ENCODE measurements around the gene EXOC6B.
A peak's percentile ranks its signal among the peaks of the same experiment; 100 is the strongest.

EXOC6B gene

DNA sequence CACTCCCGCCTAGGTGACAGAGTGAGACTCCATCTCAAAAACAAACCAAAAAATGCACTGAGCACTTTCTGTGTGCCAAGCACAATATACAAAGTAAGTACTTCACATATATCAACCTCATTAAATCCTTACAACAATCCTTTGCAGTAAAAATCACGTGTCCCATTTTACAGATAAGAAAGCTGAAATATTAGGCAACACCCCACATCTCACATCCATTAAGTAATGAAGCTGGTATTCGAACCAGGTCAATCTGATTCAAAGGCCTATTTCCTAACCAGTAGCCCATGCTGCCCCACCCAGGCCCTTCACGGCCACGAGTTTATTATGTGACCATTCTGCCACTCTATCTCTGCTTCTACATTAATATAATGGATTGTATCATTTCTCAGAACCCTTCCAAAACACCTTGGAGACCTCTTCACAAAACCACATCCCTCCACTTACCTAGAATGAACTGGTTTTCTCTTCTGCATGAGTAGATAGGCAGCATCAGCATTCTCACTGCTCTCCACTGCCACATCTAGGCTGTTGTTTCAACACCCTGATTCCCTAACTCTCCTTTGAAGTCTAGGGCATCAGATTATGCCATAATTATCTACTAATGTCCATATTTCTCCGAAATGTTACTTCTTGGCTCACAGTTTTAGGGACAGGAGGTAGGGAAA, 3.1 kb upstream of the EXOC6B start (continued):
- TF ChIP-seq, protein P1, sequence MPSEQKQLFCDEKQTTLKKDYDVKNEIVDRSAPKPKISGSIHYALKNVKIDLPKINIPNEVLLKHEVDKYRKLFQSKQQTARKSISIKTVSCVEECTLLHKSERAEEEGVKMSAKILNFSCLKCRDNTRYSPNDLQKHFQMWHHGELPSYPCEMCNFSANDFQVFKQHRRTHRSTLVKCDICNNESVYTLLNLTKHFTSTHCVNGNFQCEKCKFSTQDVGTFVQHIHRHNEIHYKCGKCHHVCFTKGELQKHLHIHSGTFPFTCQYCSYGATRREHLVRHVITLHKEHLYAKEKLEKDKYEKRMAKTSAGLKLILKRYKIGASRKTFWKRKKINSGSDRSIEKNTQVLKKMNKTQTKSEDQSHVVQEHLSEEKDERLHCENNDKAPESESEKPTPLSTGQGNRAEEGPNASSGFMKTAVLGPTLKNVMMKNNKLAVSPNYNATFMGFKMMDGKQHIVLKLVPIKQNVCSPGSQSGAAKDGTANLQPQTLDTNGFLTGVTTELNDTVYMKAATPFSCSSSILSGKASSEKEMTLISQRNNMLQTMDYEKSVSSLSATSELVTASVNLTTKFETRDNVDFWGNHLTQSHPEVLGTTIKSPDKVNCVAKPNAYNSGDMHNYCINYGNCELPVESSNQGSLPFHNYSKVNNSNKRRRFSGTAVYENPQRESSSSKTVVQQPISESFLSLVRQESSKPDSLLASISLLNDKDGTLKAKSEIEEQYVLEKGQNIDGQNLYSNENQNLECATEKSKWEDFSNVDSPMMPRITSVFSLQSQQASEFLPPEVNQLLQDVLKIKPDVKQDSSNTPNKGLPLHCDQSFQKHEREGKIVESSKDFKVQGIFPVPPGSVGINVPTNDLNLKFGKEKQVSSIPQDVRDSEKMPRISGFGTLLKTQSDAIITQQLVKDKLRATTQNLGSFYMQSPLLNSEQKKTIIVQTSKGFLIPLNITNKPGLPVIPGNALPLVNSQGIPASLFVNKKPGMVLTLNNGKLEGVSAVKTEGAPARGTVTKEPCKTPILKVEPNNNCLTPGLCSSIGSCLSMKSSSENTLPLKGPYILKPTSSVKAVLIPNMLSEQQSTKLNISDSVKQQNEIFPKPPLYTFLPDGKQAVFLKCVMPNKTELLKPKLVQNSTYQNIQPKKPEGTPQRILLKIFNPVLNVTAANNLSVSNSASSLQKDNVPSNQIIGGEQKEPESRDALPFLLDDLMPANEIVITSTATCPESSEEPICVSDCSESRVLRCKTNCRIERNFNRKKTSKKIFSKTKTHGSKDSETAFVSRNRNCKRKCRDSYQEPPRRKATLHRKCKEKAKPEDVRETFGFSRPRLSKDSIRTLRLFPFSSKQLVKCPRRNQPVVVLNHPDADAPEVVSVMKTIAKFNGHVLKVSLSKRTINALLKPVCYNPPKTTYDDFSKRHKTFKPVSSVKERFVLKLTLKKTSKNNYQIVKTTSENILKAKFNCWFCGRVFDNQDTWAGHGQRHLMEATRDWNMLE (tag by site-specific recombination; conservative IDR thresholded peaks at IDR 0.05; ENCODE audit: low read depth) = no peak
- TF ChIP-seq ZNF600 (tag by site-specific recombination; IDR thresholded peaks at IDR 0.05) (no peak), ZNF426 (tag by site-specific recombination; IDR thresholded peaks at IDR 0.05) (no peak), ZNF433 (tag by site-specific recombination; IDR thresholded peaks at IDR 0.05; ENCODE audit: low read depth) (no peak), ZNF157 (tag by site-specific recombination; IDR thresholded peaks at IDR 0.05) (no peak), ZNF596 (tag by site-specific recombination; IDR thresholded peaks at IDR 0.05) (no peak), ZNF266 (tag by site-specific recombination; IDR thresholded peaks at IDR 0.05; ENCODE audit: low read depth) (no peak), ZFP37 (tag by site-specific recombination; IDR thresholded peaks at IDR 0.05) (no peak), ZNF701 (tag by site-specific recombination; IDR thresholded peaks at IDR 0.05) (no peak), ZNF404 (tag by site-specific recombination; IDR thresholded peaks at IDR 0.05) (no peak), KLF1 (tag by site-specific recombination; IDR thresholded peaks at IDR 0.05) (0 out of 2 replicates have a peak, but pooled peaks have one; percentile 55), ZBTB49 (tag by site-specific recombination; IDR thresholded peaks at IDR 0.05; ENCODE audit: low read depth) (no peak)
- TF ChIP-seq, protein P2, sequence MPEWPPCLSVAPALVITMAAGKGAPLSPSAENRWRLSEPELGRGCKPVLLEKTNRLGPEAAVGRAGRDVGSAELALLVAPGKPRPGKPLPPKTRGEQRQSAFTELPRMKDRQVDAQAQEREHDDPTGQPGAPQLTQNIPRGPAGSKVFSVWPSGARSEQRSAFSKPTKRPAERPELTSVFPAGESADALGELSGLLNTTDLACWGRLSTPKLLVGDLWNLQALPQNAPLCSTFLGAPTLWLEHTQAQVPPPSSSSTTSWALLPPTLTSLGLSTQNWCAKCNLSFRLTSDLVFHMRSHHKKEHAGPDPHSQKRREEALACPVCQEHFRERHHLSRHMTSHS (tag by site-specific recombination; IDR thresholded peaks at IDR 0.05) = no peak
- TF ChIP-seq, protein P3, sequence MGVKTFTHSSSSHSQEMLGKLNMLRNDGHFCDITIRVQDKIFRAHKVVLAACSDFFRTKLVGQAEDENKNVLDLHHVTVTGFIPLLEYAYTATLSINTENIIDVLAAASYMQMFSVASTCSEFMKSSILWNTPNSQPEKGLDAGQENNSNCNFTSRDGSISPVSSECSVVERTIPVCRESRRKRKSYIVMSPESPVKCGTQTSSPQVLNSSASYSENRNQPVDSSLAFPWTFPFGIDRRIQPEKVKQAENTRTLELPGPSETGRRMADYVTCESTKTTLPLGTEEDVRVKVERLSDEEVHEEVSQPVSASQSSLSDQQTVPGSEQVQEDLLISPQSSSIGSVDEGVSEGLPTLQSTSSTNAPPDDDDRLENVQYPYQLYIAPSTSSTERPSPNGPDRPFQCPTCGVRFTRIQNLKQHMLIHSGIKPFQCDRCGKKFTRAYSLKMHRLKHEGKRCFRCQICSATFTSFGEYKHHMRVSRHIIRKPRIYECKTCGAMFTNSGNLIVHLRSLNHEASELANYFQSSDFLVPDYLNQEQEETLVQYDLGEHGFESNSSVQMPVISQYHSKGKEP (tag by site-specific recombination; IDR thresholded peaks at IDR 0.05) = peak; percentile 23; the same call in 1 of the 2 replicates

DNA sequence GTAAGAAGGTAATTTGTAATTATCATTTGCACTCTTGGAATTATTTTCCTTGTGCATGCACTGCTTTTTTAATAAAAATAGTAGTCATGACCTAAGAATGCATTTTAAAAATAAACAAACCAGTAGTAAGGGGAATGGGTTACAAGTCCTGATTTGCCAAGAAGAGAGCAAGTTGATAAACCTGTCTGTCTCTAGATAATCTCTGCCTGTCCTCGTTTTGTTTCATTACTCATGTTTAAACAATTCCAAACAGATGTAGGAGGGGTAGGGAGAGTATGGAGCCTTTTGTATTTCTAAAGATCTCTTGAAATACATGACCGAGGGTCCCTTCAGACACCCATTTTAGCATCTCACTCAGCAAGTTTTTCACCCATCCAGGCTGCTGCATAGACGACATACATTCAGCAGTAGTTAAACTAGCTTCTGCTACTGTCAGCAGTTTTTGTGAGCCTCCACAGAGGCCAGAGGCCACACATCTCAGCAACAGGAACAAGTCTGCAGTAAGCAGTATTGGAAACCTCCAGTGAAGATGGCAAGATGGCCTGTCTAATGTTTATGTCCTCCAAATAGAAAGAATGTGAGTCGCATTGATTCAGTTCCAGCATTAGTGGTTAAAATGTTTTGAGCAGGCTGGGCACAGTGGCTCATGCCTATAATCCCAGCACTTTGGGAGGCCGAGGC, 2.3 kb upstream of the EXOC6B start:
- Histone ChIP-seq H3K9me3 (ENCODE audit: control insufficient read depth, insufficient read depth, low read depth, low read length) (no peaks in the 10 kb centered on the region), H3K27ac (ENCODE audit: extremely low read depth, low read depth, low read length) (no peak overlapping the region; the same call in 1 of the 2 replicates), H3K4me1 (ENCODE audit: control insufficient read depth, insufficient read depth, low read length) (peaks cover 13% of the 10 kb centered on the region; the same call in 1 of the 2 replicates), H3K36me3 (ENCODE audit: control insufficient read depth in 2 of 2, insufficient read depth in 1 of 2, low read length in 2 of 2) (no peaks in the 10 kb centered on the region), H3K4me3 (ENCODE audit: low read depth, low read length) (no peak overlapping the region)
- POLR2A ChIA-PET = no interaction called here
- CTCF ChIA-PET = interaction anchor here (1.6 kb wide), 1 partner anchor 32 kb away, joined by 5 read pairs; no protein-coding TSS in a partner anchor
- TF ChIP-seq ZNF37A (tag by site-specific recombination; IDR thresholded peaks at IDR 0.05) = no peak
- TF ChIP-seq KLF7 (tag by site-specific recombination; IDR thresholded peaks at IDR 0.05; ENCODE audit: borderline replicate concordance) = no peak
- TF ChIP-seq ZNF175 (tag by site-specific recombination; IDR thresholded peaks at IDR 0.05) = no peak
- TF ChIP-seq ZNF629 (tag by site-specific recombination; IDR thresholded peaks at IDR 0.05) = no peak
- no peak for TF ChIP-seq ZNF776 (tag by site-specific recombination; IDR thresholded peaks at IDR 0.05; ENCODE audit: borderline replicate concordance)
- TF ChIP-seq ZNF155 (tag by site-specific recombination; IDR thresholded peaks at IDR 0.05) = no peak
- no peak for TF ChIP-seq ZNF645 (tag by site-specific recombination; IDR thresholded peaks at IDR 0.05)
- no peak for TF ChIP-seq ZNF416 (tag by site-specific recombination; IDR thresholded peaks at IDR 0.05)
- TF ChIP-seq ZNF530 (tag by site-specific recombination; IDR thresholded peaks at IDR 0.05; ENCODE audit: low read depth) = no peak
- TF ChIP-seq ZNF223 (tag by site-specific recombination; IDR thresholded peaks at IDR 0.05) = no peak
- no peak for TF ChIP-seq ZNF23 (tag by site-specific recombination; IDR thresholded peaks at IDR 0.05; ENCODE audit: borderline replicate concordance)
- no peak for TF ChIP-seq ZNF248 (tag by site-specific recombination; IDR thresholded peaks at IDR 0.05)
